HS-27A (cell line): ENCODE measurements around the gene ANO7.

ENCODE experiments used
- DNase-seq: peaks from one replicate; pipeline ENCODE4 v3.0.0-alpha.2; 2012; ENCODE audit warnings: low read depth, missing footprints

Gene ANO7

GRCh38 chr2:241228860-241229516 is 40.5 kb downstream of the ANO7 start:
- DNase-seq: no peak

GRCh38 chr2:241229563-241230401 is 41.3 kb downstream of the ANO7 start:
- no peak for DNase-seq

- DNase-seq: no peak
These were observed 42.0 kb downstream of the ANO7 start for GRCh38 chr2:241230435-241230834.

- no peak for DNase-seq
These were observed 44.5 kb downstream of the ANO7 start for GRCh38 chr2:241232736-241233575.

- DNase-seq: no peak
These were observed 45.8 kb downstream of the ANO7 start for GRCh38 chr2:241234066-241234790.

- no peak for DNase-seq
These were observed 46.7 kb downstream of the ANO7 start for GRCh38 chr2:241234962-241235740.

GRCh38 chr2:241235859-241236593 is 47.5 kb downstream of the ANO7 start:
- DNase-seq: no peak

GRCh38 chr2:241237047-241237446 is 48.6 kb downstream of the ANO7 start:
- DNase-seq: no peak

GRCh38 chr2:241237949-241238371 is 49.5 kb downstream of the ANO7 start:
- no peak for DNase-seq

GRCh38 chr2:241238693-241239198 is 50.3 kb downstream of the ANO7 start:
- no peak for DNase-seq

- no peak for DNase-seq
These were observed 51.2 kb downstream of the ANO7 start for GRCh38 chr2:241239552-241240202.

- DNase-seq: no peak
These were observed 52.0 kb downstream of the ANO7 start for GRCh38 chr2:241240320-241241004.

- no peak for DNase-seq
These were observed 53.2 kb downstream of the ANO7 start for GRCh38 chr2:241241669-241242068.

- no peak for DNase-seq
These were observed 53.8 kb downstream of the ANO7 start for GRCh38 chr2:241242306-241242705.

GRCh38 chr2:241244368-241244767 is 55.9 kb downstream of the ANO7 start:
- DNase-seq: no peak

- DNase-seq: no peak
These were observed 59.8 kb downstream of the ANO7 start for GRCh38 chr2:241248289-241248688.

GRCh38 chr2:241248897-241249296 is 60.4 kb downstream of the ANO7 start:
- no peak for DNase-seq

GRCh38 chr2:241249654-241250053 is 61.2 kb downstream of the ANO7 start:
- DNase-seq: no peak
